ENCODE measurements around the gene C6orf141. TPM values are rescaled to one million over a fixed set of nuclear protein-coding genes. Genes with fewer than 3 reads are reported as not detected.
"Not testable (repeated sequence)": the region's sequence is repeated elsewhere in the genome, so short reads cannot be mapped to it uniquely, and the experiment has no call there.

The C6orf141 gene
- total RNA-seq, 4 donors from 2014 or later = 0.88 to 18.1 (median 3.5) TPM

- intact Hi-C loops (cut with DNase I; ENCODE audit: low total_unique reads) = no loop called here
- Histone ChIP-seq H3K36me3 (no peaks in the 10 kb centered on the region), H3K27me3 (no peaks in the 10 kb centered on the region), H3K27ac (no peak overlapping the region), H3K4me1 (no peaks in the 10 kb centered on the region), H3K9me3 (no peaks in the 10 kb centered on the region), H3K4me3 (no peak overlapping the region)
- no peak for DNase-seq
- TF ChIP-seq CTCF (IDR thresholded peaks at IDR 0.05) (no peak), POLR2A (IDR thresholded peaks at IDR 0.05) (no peak)
Measured at GRCh38 chr6:49576618-49577017, 26.1 kb downstream of the C6orf141 start.

GRCh38 chr6:49579649-49580048 is 29.2 kb downstream of the C6orf141 start:
- Histone ChIP-seq H3K27me3 (no peaks in the 10 kb centered on the region), H3K36me3 (no peaks in the 10 kb centered on the region), H3K9me3 (no peaks in the 10 kb centered on the region), H3K4me1 (no peaks in the 10 kb centered on the region), H3K4me3 (no peak overlapping the region), H3K27ac (no peak overlapping the region)
- intact Hi-C loops (cut with DNase I; ENCODE audit: low total_unique reads) = no loop called here
- TF ChIP-seq POLR2A (IDR thresholded peaks at IDR 0.05) (no peak), CTCF (IDR thresholded peaks at IDR 0.05) (no peak)
- DNase-seq = no peak

GRCh38 chr6:49582529-49582928 is 32.1 kb downstream of the C6orf141 start:
- TF ChIP-seq CTCF (IDR thresholded peaks at IDR 0.05) = no peak
- TF ChIP-seq POLR2A (IDR thresholded peaks at IDR 0.05) = no peak

GRCh38 chr6:49587262-49587661 is 36.8 kb downstream of the C6orf141 start:
- H3K27me3 ChIP-seq; DNase-seq; H3K4me3 ChIP-seq; H3K36me3 ChIP-seq; H3K27ac ChIP-seq; intact Hi-C loops (cut with DNase I; ENCODE audit: low total_unique reads); H3K4me1 ChIP-seq; H3K9me3 ChIP-seq: not testable (repeated sequence)

More at GRCh38 chr6:49582529-49582928, 32.1 kb downstream of the C6orf141 start:
- Histone ChIP-seq H3K4me1 (no peaks in the 10 kb centered on the region), H3K9me3 (no peaks in the 10 kb centered on the region), H3K27ac (no peak overlapping the region), H3K4me3 (no peak overlapping the region), H3K27me3 (no peaks in the 10 kb centered on the region), H3K36me3 (no peaks in the 10 kb centered on the region)
- intact Hi-C loops (cut with DNase I; ENCODE audit: low total_unique reads) = no loop called here
- DNase-seq = no peak

Other genes with a start within 250 kb of the C6orf141 start
- 10 to 100 TPM in 3 of 4 donors, 1 to 10 TPM in 1; 4.1 to 31.4 (median 19.8) TPM for gene MMUT, start 87.4 kb upstream of the C6orf141 start, total RNA-seq
- gene CENPQ, start 87.3 kb upstream of the C6orf141 start, total RNA-seq = 1 to 10 TPM; 1.5 to 9.5 (median 3.4) TPM
- gene GLYATL3, start 50.7 kb upstream of the C6orf141 start, total RNA-seq = not detected
- 1 to 10 TPM in 1 of 4 donors, not detected in 3; 3.2 TPM for gene RHAG, start 86.2 kb downstream of the C6orf141 start, total RNA-seq
- gene CRISP2, start 162.9 kb downstream of the C6orf141 start, total RNA-seq = not detected
- 1 to 10 TPM in 1 of 4 donors, under 1 TPM in 1, not detected in 2; 0.35 to 1.7 TPM for gene CRISP3, start 193.7 kb downstream of the C6orf141 start, total RNA-seq
- gene PGK2, start 236.6 kb downstream of the C6orf141 start, total RNA-seq = under 1 TPM in 1 of 4 donors, not detected in 3; 0.14 TPM

Data from uterus (tissue), 4 donors.